ENCODE data around the gene NET1. TPM values are rescaled to one million over a fixed set of nuclear protein-coding genes. Genes with fewer than 3 reads are reported as not detected.
"Not testable (repeated sequence)": the region's sequence is repeated elsewhere in the genome, so short reads cannot be mapped to it uniquely, and the experiment has no call there.

The NET1 gene
- total RNA-seq, 1 experiment from 2014 or later: 84.6 TPM

DNA sequence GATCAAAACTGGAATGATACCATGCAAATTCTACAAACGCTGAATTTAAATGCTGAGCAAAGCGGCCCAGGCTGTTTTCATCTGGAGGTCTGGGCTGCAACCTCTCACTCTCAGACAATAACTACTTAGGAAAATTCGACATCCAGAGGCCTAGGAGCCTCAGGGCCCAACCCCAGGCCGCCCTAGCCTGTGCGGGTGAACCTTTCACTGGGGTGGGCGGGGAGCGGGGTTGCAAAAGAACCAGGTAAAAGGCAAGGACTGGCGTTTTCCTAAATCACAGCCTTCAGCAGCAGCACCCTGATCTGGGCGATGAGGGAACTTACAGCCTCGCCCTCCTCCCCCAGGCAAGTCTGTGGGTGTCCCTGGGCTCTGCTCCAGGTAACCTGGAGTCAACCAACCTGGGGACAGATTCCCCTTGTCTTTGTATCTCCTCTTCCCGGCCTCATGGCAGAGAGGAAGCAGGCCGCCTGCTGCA is 53.7 kb downstream of the NET1 start:
- DNase-seq (ENCODE audit: low read depth): no peak

- DNase-seq (ENCODE audit: low read depth): peak; percentile 69
Observed at GRCh38 chr10:5466451-5467206, 54.3 kb downstream of the NET1 start.

DNA sequence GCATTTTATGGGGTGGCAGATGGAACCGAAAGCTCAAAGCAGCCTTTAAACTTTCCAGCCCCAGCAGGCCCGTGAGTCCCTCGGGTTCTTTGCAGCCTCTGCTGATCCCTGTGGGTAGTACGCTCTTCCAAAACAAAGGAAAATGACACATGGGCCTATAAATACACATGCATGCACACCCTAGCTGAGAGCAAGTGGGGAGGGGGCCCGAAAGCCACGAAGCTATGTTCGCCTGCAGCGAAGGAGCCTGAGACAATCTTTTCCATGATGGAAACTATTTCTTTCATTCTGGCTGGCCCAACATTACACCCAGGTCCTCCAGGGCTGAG is 54.8 kb downstream of the NET1 start:
- no peak for DNase-seq (ENCODE audit: low read depth)

DNA sequence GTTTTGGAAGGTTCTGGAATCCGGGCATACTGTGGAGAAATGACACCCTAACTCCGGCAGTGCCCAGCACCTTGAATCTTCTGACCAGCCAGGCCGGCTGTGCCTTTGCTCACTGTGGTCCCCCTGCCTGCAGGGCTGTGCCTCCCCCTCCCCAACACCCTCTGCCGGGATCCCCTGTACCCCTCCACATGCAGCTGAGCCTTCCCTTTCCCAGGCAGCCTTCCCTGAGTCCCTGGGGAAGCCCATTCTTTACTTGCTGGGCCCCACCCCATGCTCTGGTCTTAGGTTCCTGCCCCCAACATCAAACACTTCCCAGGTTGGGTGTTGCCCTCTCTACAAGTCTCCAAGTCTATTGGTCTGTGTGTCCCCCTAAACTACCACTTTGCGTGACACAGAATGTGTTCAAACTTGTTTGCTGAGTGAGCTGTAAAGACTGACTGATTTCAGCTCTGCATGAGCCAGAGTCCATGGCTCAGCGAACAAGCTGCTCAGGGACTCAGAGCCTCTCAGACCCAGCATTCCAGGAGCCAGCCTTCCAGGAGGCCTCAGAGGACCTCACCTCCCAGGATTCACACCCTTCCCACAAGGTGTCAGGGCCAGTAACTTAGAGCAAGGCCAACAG is 55.4 kb downstream of the NET1 start:
- DNase-seq (ENCODE audit: low read depth): no peak

DNA sequence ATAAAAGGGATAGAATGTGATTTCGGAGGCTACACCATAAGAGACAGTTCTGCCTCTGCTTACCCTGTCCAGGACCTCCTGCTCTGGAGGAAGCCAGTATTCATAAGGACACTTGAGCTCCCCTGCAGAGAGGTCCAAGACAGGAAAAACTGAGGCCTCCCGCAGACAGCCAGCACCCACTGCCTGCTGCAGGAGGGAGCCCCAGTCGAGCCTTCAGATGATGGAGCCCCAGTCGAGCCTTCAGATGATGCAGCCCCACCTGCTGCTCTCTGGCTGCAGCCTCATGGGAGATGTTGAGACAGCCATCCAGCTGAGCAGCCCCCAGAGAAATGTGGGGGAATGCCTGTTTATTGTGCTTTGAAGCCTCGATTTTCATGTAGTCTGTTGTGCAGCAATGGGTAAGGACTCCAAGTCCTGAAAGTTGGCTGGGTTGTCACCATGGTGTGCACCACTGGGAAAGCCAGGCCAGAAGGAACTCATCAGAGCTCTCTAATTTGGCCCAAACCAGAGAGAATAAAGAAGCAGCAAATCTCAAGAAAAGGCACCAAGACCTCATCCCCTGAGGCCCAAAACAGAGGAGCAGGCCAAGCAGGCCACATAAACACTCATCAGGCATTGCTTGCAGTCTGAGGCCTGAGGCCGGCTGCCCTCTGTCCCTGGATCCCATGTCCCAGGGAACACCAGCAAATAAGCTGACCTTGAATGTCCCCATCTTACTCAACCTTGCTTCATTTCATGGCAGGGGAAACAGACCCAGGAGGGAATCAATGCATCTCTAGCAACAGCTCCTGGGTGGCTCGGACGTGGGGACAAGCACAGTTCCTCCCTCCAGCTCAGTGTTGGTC is 56.1 kb downstream of the NET1 start:
- no peak for DNase-seq (ENCODE audit: low read depth)

GRCh38 chr10:5469353-5470061 is 57.1 kb downstream of the NET1 start:
- no peak for DNase-seq (ENCODE audit: low read depth)

GRCh38 chr10:5470062-5470751 is 57.9 kb downstream of the NET1 start:
- DNase-seq (ENCODE audit: low read depth): no peak

DNA sequence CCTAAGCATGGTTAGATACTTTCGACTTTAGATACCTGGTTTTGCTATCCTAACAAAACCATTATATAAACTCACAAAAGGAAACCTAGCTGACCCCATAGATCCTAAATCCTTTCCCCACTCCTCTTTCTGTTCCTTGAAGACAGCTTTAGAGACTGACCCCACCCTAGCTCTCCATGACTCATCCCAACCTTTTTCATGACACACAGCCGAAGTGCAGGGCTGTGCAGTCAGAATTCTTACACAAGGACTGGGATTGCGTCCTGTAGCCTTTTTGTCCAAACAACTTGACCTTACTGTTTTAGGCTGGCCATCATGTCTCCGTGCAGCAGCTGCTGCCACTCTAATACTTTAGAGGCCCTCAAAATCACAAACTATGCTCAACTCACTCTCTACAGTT is 62.3 kb downstream of the NET1 start:
- not testable (repeated sequence) for DNase-seq (ENCODE audit: low read depth)

- not testable (repeated sequence) for DNase-seq (ENCODE audit: low read depth)
Observed at GRCh38 chr10:5475088-5475487, 62.7 kb downstream of the NET1 start.

DNA sequence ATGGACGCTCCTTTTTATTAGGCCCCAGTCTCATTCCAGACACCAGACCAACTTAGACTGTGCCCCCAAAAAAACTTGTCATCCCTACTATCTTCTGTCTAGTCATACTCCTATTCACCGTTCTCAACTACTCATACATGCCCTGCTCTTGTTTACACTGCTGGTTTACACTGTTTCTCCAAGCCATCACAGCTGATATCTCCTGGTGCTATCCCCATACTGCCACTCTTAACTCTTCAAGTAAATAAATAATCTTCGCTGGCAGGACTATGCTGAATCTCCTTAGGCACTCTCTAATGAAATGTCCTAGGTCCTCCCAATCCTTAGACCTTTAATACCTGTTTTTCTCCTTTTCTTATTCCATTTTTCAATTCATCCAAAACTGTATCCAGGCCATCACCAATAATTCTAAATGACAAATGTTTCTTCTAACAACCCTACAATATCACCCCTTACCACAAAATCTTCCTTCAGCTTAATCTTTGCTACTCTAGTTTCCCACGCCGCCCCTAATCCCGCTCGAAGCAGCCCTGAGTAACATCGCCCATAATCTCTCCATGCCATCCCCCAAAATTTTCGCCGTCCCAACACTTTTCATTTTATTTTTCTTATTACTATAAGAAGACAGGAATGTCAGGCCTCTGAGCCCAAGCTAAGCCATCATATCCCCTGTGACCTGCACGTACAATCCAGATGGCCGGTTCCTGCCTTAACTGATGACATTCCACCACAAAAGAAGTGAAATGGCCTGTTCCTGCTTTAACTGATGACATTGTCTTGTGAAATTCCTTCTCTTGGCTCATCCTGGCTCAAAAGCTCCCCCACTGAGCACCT is 63.8 kb downstream of the NET1 start:
- DNase-seq (ENCODE audit: low read depth): not testable (repeated sequence)

DNA sequence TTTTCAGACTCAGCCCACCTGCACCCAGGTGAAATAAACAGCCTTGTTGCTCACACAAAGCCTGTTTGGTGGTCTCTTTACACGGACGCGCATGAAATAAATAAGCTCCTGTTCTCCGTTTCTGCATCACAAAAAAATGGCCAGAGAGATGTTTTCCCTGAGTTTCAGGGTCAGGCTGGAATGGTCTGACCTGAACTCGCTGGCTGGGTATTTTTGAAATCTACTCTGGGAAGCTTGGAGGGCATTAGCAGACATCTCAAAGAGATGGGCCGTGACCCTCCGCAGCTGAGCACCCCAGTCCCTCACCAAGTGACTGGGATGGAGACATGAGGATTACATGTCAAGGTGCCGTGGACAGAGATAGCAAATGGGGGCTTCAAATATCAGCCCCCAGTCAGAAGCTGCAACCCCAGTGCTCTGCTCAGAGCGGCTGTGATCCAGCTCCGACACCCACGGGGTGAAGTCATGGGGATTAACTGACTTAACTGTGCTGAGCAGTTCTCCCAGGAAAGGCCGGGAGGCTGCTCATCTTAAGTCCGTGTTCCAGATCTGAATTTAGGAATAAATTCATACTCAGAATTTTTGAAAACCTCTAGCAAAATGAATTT is 64.7 kb downstream of the NET1 start:
- no peak for DNase-seq (ENCODE audit: low read depth)

GRCh38 chr10:5477948-5478693 is 65.8 kb downstream of the NET1 start:
- DNase-seq (ENCODE audit: low read depth): no peak

DNA sequence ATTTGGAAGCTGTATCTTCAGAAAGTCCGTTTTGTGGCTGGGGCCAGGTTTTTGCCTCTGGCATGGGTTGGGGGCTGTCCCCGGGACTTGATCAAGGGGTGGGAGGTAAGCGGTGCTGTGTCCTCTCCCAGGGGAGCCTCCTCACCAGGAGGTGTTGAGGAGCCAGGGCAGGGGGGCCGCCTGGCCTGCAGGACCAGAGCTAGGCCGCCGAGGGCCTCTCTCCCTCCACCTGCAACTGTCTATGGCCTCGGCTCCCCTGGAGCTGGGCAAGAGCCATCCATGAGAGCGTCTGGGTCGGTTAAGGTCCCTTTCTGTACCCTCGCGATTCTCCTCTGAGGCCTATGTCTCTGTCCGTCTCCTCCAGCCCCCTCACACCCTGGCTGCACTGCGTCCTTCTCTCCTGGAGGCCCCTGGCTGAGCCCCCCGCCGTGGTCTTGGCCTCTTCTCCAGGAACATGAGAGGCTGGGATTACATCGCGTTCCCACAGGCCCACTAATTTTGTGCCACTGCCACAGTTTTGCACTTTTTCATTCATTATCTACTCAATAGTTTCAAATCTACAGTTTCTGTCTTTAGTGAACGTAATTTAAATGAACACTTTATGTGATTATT is 66.4 kb downstream of the NET1 start:
- no peak for DNase-seq (ENCODE audit: low read depth)

DNA sequence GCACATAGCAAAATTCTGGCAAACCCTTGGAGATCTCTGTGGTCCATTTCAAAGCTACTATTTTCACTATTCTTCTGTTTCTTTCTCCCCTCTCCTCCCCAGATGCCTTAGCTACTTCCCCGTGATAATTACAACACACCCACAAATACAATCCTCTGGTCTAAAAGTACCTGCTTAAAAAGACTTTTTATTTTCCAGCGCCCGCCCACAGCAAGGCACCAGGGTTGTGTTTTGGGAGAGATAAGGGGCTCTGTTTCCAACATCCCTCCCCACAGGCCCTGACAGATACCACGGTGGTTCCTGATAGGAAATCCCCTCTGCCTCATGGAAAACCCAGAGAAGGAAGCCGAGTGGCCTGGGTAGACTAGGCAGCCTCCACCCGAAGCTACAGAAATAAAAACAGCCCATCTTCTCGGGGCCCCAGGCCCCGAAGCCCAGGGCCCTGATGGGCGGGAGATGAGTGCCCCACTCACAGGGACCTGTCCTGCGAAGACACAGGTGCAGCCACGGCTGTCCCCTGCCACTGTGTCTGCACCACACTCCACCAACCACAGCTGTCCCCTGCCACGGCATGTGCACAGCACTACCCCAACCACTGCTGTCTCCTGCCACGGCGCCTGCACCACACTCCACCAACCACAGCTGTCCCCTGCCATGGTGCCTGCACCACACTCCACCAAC is 67.3 kb downstream of the NET1 start:
- DNase-seq (ENCODE audit: low read depth): no peak

DNA sequence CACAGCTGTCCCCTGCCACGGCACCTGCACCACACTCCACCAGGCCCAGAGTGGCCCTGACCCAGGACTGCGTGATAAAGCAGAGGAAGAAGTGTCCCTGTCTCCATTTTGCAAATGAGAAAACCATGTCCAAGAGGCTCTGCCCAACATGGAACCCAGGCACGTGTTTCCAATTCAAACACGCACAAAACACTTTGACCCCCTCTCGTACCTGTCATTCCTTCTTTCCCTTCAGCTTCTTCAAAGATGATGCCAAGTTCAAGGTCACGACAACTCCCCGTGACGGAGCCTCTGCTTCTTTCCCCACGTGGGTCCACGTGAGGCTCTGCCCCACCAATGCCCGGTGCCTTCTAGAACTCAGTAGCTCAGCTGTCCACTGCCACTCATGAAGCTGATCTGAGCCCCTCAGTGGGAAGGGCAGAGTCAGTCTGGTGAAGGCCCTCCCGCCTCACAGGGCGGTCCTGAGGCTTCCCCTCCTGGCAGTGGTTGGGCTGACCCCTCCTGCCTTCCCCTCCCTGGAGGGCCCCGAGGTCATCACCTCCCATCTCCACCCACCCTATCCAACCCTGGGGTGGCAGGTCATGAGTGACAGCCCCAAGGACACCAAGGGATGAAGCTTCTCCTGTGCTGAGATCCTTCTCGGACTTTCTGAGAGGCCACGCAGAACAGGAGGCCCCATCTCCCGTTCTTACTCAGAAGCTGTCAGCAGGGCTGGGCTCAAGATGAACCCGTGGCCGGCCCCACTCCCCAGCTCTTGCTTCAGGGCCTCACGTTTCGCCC is 68.0 kb downstream of the NET1 start:
- DNase-seq (ENCODE audit: low read depth): no peak

DNA sequence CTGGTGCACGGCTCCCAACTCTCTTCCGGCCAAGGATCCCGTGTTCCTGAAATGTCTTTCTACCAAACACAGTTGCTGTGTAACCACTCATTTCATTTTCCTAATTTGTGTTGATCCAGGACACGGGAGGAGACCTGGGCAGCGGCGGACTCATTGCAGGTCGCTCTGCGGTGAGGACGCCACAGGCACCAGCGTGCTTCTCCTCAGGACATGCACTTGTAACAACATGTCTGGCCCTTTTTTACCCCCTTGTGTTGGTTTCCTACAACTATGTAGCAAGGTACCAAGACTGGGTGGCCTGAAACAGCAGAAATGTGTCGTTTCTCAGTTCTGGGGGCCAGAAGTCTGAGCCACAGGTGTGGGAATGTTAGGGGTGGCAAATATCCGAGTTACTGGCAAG is 68.8 kb downstream of the NET1 start:
- no peak for DNase-seq (ENCODE audit: low read depth)

DNA sequence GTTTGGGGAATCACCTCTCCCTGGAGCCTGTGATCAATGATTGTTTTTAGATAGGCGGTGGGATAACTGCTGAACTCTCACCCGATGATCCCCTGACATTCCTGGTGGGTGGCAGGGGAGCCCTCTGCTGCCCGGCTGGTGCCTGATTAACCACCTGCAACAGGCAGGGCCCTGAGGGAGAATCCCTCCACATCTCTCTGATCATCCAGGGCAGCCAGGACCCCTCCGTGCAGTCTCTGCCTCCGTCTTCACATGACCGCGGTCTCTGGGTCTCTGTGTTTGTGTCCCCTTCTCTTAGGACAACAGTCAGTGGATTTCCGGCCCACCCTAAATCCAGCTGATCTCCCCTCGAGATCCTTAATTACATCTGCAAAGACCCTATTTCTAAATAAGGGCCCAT is 69.7 kb downstream of the NET1 start:
- no peak for DNase-seq (ENCODE audit: low read depth)

DNA sequence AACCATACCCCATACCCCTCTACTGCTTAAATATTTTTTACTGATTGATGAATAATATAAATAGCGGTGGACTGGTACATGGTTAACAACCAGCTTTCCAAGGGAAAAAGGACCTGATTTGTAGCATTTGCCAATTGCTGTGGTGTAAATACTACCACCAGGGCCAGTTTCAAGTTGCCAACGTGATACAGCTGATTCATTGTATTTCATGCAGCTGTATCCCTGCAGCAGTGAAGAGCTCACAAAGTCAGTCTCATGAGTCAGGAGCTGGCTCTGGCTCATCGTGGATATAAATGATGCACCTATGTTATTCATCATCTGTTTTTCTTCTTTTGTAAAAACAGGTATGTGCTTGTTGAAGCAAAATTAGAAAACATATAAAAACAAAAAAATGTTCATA is 71.8 kb downstream of the NET1 start:
- no peak for DNase-seq (ENCODE audit: low read depth)

Measured in Daoy (cell line).